PC-3 (cell line): Measurements from ENCODE around the gene MZB1. TPM values are rescaled to one million over a fixed set of nuclear protein-coding genes. Genes with fewer than 3 reads are reported as not detected.

ENCODE experiments used
- ATAC-seq: fragments of 200-7000 bp; cut with Tn5 transposase; 2 replicates; pipeline ENCODE4 v1.9.1; 2020; ENCODE audit warnings: mild to moderate bottlenecking, moderate library complexity
- BruUV-seq: library from RNA; stranded (reverse); fragments of 400-500 nt; replicated peaks from 2 replicates; lab custom pipeline; 2021; lab: Mats Ljungman, UMichigan
- CTCF ChIA-PET: fragments of 300-600 bp; sonication (Branson Sonifier 250); formaldehyde crosslinking; loops from one replicate; lab custom pipeline; 2022; ENCODE audit warnings: antibody characterized with exemption; lab: Charles Lee
- POLR2A ChIA-PET: fragments of 300-600 bp; sonication (Branson Sonifier 250); formaldehyde crosslinking; loops from one replicate; lab custom pipeline; 2022; ENCODE audit warnings: antibody characterized with exemption; ENCODE audit not compliant: unreplicated experiment; lab: Charles Lee
- DNase-seq: peaks from one replicate; pipeline ENCODE4 v3.0.0-alpha.2; 2015
- H2AFZ ChIP-seq: fragments of 300-600 bp; sonication (generic); 2 replicates; pipeline ENCODE4 v1.6.0; 2016; ENCODE audit warnings: antibody characterized with exemption, low read length
- H3F3A ChIP-seq: fragments of 300-600 bp; sonication (generic); one replicate; pipeline ENCODE4 v1.6.0; 2017; ENCODE audit warnings: antibody characterized with exemption, low read length, control low read depth, mild to moderate bottlenecking; ENCODE audit not compliant: unreplicated experiment
- H3K27ac ChIP-seq: fragments of 300-600 bp; sonication (generic); 2 replicates; pipeline ENCODE4 v1.5.1; 2016; ENCODE audit warnings: mild to moderate bottlenecking, low read length
- H3K27me3 ChIP-seq: fragments of 300-600 bp; sonication (generic); 2 replicates; pipeline ENCODE4 v1.6.1; 2016; ENCODE audit warnings: low read length, mixed read lengths
- H3K36me3 ChIP-seq: fragments of 300-600 bp; sonication (generic); 2 replicates; pipeline ENCODE4 v1.6.1; 2016; ENCODE audit warnings: low read depth, mixed run types, low read length, mixed read lengths
- H3K4me1 ChIP-seq: fragments of 300-600 bp; sonication (generic); 2 replicates; pipeline ENCODE4 v1.5.1; 2016; ENCODE audit warnings: low read length; ENCODE audit not compliant: insufficient read depth
- H3K4me2 ChIP-seq: fragments of 300-600 bp; sonication (generic); 2 replicates; pipeline ENCODE4 v1.6.0; 2016; ENCODE audit warnings: low read length
- H3K4me3 ChIP-seq: fragments of 300-600 bp; sonication (generic); 2 replicates; pipeline ENCODE4 v1.5.1; 2016; ENCODE audit warnings: mild to moderate bottlenecking, low read length, mixed read lengths
- H3K79me2 ChIP-seq: fragments of 300-600 bp; sonication (generic); 2 replicates; pipeline ENCODE4 v1.6.1; 2017; ENCODE audit warnings: low read length, mixed read lengths
- H3K9ac ChIP-seq: fragments of 300-600 bp; sonication (generic); 2 replicates; pipeline ENCODE4 v1.6.0; 2016; ENCODE audit warnings: mild to moderate bottlenecking, low read length
- H3K9me2 ChIP-seq: fragments of 300-600 bp; sonication (generic); replicated peaks from 2 replicates; pipeline ENCODE4 v1.6.1; 2016; ENCODE audit warnings: mixed run types, low read length, mixed read lengths
- H3K9me3 ChIP-seq: fragments of 300-600 bp; sonication (generic); 2 replicates; pipeline ENCODE4 v1.6.1; 2016; ENCODE audit warnings: low read length, mixed read lengths
- H4K20me1 ChIP-seq: fragments of 300-600 bp; sonication (generic); 2 replicates; pipeline ENCODE4 v1.6.1; 2016; ENCODE audit warnings: low read length, mixed read lengths
- CTCF ChIP-seq: fragments of 300-600 bp; sonication (generic); conservative IDR thresholded peaks from 2 replicates; pipeline ENCODE4 v1.5.1; 2017; ENCODE audit warnings: antibody characterized with exemption, low read depth, mild to moderate bottlenecking, low read length
- EZH2 ChIP-seq: fragments of 300-600 bp; sonication (generic); IDR thresholded peaks from one replicate; pipeline ENCODE4 v1.6.1; 2017; ENCODE audit warnings: antibody characterized with exemption, mild to moderate bottlenecking, low read length; ENCODE audit not compliant: unreplicated experiment
- EZH2phosphoT487 ChIP-seq: fragments of 300-600 bp; sonication (generic); IDR thresholded peaks from 2 replicates; pipeline ENCODE4 v1.6.1; 2018; ENCODE audit warnings: mild to moderate bottlenecking, antibody characterized with exemption, low read length, borderline replicate concordance
- intact Hi-C: fragments of 100-400 bp; cut with micrococcal nuclease; formaldehyde crosslinking; loops from 2 replicates; pipeline ENCODE4 v1.9.0; 2023
- total RNA-seq: library from RNA; depleted of rRNA; stranded (reverse); fragments of >200 nt; gene quantifications from 2 replicates; pipeline ENCODE4 v1.2.3, GENCODE V29; 2014

The MZB1 gene
- total RNA-seq, 1 experiment from 2014 or later = 0.22 TPM

DNA sequence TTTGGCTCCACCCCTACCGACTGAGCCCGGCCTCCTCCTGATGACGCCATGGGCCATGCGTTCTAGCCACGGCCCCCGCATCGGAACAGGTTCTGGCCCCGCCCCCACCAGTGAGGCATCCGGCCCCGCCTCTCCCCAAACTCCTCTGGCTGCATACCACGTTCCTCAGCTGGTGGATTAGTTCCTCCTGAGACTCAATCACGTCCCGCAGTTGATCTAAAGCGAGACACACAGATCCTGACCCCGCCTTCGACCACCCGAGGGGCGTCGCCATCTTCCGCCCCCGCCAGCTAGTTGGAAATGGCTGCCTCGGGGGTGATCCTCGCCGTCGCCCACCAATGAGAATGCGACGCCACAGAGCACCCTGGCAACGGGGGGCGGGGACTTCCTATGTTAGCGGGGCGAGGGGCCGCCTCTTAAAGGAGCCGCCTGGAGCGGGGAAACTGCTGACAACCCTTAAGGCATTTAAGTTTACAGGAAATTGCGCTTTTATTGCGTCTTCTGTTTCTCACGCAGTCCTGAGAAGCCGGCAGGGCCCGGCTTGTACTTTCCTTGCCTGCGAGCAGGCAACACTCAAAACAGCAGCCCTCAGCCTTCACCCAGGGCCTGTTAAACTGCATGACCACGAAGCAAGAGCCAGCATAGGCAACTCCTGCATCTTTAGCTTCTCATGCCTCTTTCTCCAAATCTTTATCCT lies 14.2 kb upstream of the MZB1 start, which contains the start of gene SPATA24:
SPATA24 (minus strand) TSS at position 303 of the 697 bp plus-strand sequence; CDS start at position 274, 29 bp downstream.
- no peaks in the 10 kb centered on the region for H3K9me2 ChIP-seq
- no peaks in the 10 kb centered on the region for H3K9me3 ChIP-seq
- H3K79me2 ChIP-seq = no peaks in the 10 kb centered on the region
- BruUV-seq = no TSS peak
- peak; percentile 91 for DNase-seq
- H3K4me3 ChIP-seq = peak within 1 kb of the TSS; percentile 68
- intact Hi-C loops = no loop called here
- no peak for TF ChIP-seq EZH2
- TF ChIP-seq CTCF = no peak
- no peak for TF ChIP-seq EZH2phosphoT487
- peak within 1 kb of the TSS; percentile 88 for H3K9ac ChIP-seq
- peak within 1 kb of the TSS; percentile 91 for H2AFZ ChIP-seq
- POLR2A ChIA-PET = interaction anchor here (0.5 kb wide), 1 partner anchor 795 kb away, joined by 3 read pairs; no protein-coding TSS in a partner anchor
- CTCF ChIA-PET = no interaction called here
- ATAC-seq = peak; percentile 95
- no peaks in the 10 kb centered on the region for H4K20me1 ChIP-seq
- peaks cover 10% of the 10 kb centered on the region for H3K4me1 ChIP-seq
- H3K27me3 ChIP-seq = no peaks in the 10 kb centered on the region
- H3K27ac ChIP-seq = peak within 1 kb of the TSS; percentile 90
- no peaks in the 10 kb centered on the region for H3F3A ChIP-seq
- peak within 1 kb of the TSS; percentile 90 for H3K4me2 ChIP-seq
- H3K36me3 ChIP-seq = no peaks in the 10 kb centered on the region

DNA sequence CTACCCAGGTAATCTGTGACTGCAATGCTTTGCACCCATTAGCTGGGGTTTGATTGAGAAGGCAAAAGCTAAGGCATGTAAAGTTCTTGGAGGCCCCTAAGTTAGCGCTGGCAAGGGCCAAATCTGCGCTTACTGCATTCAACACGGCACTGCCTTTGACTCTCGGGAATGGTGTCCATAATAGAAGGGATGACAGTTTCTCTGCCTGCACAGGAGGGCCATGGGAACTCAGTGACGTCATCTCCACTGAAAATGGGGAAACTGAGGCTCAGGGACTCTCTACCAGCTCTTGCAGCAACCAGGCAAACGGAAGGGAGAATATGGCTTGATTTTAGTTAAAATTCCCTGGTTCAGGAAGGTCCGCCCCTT lies 13.7 kb upstream of the MZB1 start:
- intact Hi-C loops = no loop called here
- peaks cover 10% of the 10 kb centered on the region for H3K4me1 ChIP-seq

More for the DNA sequence above, 13.7 kb upstream of the MZB1 start:
- TF ChIP-seq EZH2 (no peak), EZH2phosphoT487 (no peak), CTCF (no peak)
- H3K4me2 ChIP-seq = peak overlapping the region; percentile 90
- no peaks in the 10 kb centered on the region for H4K20me1 ChIP-seq
- H3K27ac ChIP-seq = peak overlapping the region; percentile 90
- H3K9ac ChIP-seq = peak overlapping the region; percentile 88
- H3K79me2 ChIP-seq = no peaks in the 10 kb centered on the region
- BruUV-seq = TSS peak; percentile 88
- POLR2A ChIA-PET = no interaction called here
- DNase-seq (no peak), ATAC-seq (no peak)
- H2AFZ ChIP-seq = peak overlapping the region; percentile 91
- H3K27me3 ChIP-seq = no peaks in the 10 kb centered on the region
- peak overlapping the region; percentile 68 for H3K4me3 ChIP-seq
- H3F3A ChIP-seq = no peaks in the 10 kb centered on the region
- H3K36me3 ChIP-seq = no peaks in the 10 kb centered on the region
- H3K9me3 ChIP-seq = no peaks in the 10 kb centered on the region
- CTCF ChIA-PET = no interaction called here
- H3K9me2 ChIP-seq = no peaks in the 10 kb centered on the region
